ENCODE data around the gene ZNF280C.

- no peak for TF ChIP-seq POLR2A (IDR thresholded peaks at IDR 0.05; ENCODE audit: low read depth, low read length)
- no peak for TF ChIP-seq POU2F2 (IDR thresholded peaks at IDR 0.05; ENCODE audit: low read depth, low read length)
- TF ChIP-seq TAF1 (IDR thresholded peaks at IDR 0.05; ENCODE audit: low read depth, low read length): no peak
- TF ChIP-seq POLR2AphosphoS5 (IDR thresholded peaks at IDR 0.05; ENCODE audit: low read depth, low read length): no peak
- no peak for TF ChIP-seq SPI1 (IDR thresholded peaks at IDR 0.05; ENCODE audit: low read depth, low read length)
These were observed 93.8 kb downstream of the ZNF280C start for GRCh38 chrX:130174937-130175336.

All from GM12891 (cell line).